K562 (cell line): ENCODE measurements around the gene TMC1. TPM values are rescaled to one million over a fixed set of nuclear protein-coding genes. Genes with fewer than 3 reads are reported as not detected.

Experiments
- ATAC-seq: fragments of 200-7000 bp; cut with Tn5 transposase; 3 replicates; pipeline ENCODE4 v1.9.1; 2020; ENCODE audit warnings: moderate library complexity
- BruUV-seq: library from RNA; stranded (reverse); fragments of 400-500 nt; replicated peaks from 2 replicates; lab custom pipeline; 2021; lab: Mats Ljungman, UMichigan
- CTCF ChIA-PET: fragments of 300-600 bp; formaldehyde crosslinking; extraction: SDS; loops from one replicate; lab custom pipeline; 2021; ENCODE audit warnings: low intra/inter-chr PET ratio; lab: Yijun Ruan, JAX
- POLR2A ChIA-PET: fragments of 300-600, 350-650 bp; sonication (Branson Sonifier 250); formaldehyde crosslinking; extraction: SDS; loops from one replicate; lab custom pipeline; 2021; ENCODE audit warnings: antibody characterized with exemption, inconsistent platforms; lab: Yijun Ruan, JAX
- DNase-seq, 4 experiments: peaks; one replicate each; pipeline versions ENCODE4 v3.0.0 to v3.0.0-alpha.2; 2011 to 2018; ENCODE audit warnings: low spot score in 3 of 4, mixed read lengths in 3 of 4; ENCODE audit errors: extremely low read depth in 1 of 4
- FAIRE-seq: peaks from 2 replicates; lab custom pipeline; 2011; peaks lifted over from hg19 to GRCh38; lab: Jason Lieb, UNC
- H2AFZ ChIP-seq: 2 replicates; pipeline ENCODE4 v1.6.0; 2011; ENCODE audit warnings: low read depth, low read length, control low read depth, inconsistent platforms
- H3K27ac ChIP-seq: fragments of 200-600 bp; 3 replicates; pipeline ENCODE4 v1.8.0; 2011; ENCODE audit warnings: low read depth, mild to moderate bottlenecking, control low read depth, inconsistent platforms, low read length, moderate library complexity, mixed read lengths; ENCODE audit errors: extremely low read depth
- H3K27me3 ChIP-seq, 2 experiments: fragments of 300-600 bp in 1 of 2; 2 replicates in 1 of 2; 3 replicates in 1 of 2; pipeline versions ENCODE4 v1.6.0 to v1.8.0; 2011; ENCODE audit warnings: inconsistent platforms in 2 of 2, low read length in 2 of 2, mild to moderate bottlenecking in 1 of 2, mixed read lengths in 1 of 2, moderate library complexity in 1 of 2; ENCODE audit not compliant: control insufficient read depth in 2 of 2, insufficient read depth in 2 of 2
- H3K36me3 ChIP-seq: fragments of 300-600 bp; 3 replicates; pipeline ENCODE4 v1.8.0; 2011; ENCODE audit warnings: mild to moderate bottlenecking, low read length, inconsistent platforms; ENCODE audit not compliant: control insufficient read depth, insufficient read depth
- H3K4me1 ChIP-seq, 2 experiments: fragments of 200-600 bp in 1 of 2; replicated peaks in 1 of 2; 2 replicates in 1 of 2; 3 replicates in 1 of 2; pipeline versions ENCODE4 v1.5.1 to v1.8.0; 2011; ENCODE audit warnings: inconsistent platforms in 2 of 2, low read length in 2 of 2, mild to moderate bottlenecking in 1 of 2, mixed read lengths in 1 of 2, moderate library complexity in 1 of 2; ENCODE audit not compliant: control insufficient read depth in 2 of 2, insufficient read depth in 2 of 2
- H3K4me2 ChIP-seq: 2 replicates; pipeline ENCODE4 v1.6.1; 2011; ENCODE audit warnings: low read length, control low read depth, inconsistent platforms, mixed read lengths; ENCODE audit not compliant: insufficient read depth
- H3K4me3 ChIP-seq: fragments of 200-600 bp; sonication (generic), shearing (Covaris generic); 2 replicates; pipeline ENCODE4 v1.5.1; 2016; ENCODE audit warnings: control low read depth, inconsistent platforms
- H3K79me2 ChIP-seq: fragments of 200-600 bp; 3 replicates; pipeline ENCODE4 v1.8.0; 2011; ENCODE audit warnings: low read length, inconsistent platforms; ENCODE audit not compliant: control insufficient read depth, insufficient read depth
- H3K9ac ChIP-seq, 2 experiments: 2 replicates each; pipeline versions ENCODE4 v1.6.0 to v1.6.1; 2011; ENCODE audit warnings: low read depth in 2 of 2, low read length in 2 of 2, control low read depth in 1 of 2, inconsistent platforms in 1 of 2, mild to moderate bottlenecking in 1 of 2, mixed read lengths in 1 of 2; ENCODE audit not compliant: insufficient read depth in 1 of 2
- H3K9me1 ChIP-seq: one replicate; pipeline ENCODE4 v1.6.0; 2011; ENCODE audit warnings: inconsistent platforms, mild to moderate bottlenecking, low read length, moderate library complexity; ENCODE audit not compliant: control insufficient read depth, insufficient read depth
- H3K9me3 ChIP-seq: replicated peaks from 2 replicates; pipeline ENCODE4 v1.5.1; 2011; ENCODE audit warnings: low read depth, low read length, inconsistent platforms; ENCODE audit not compliant: control insufficient read depth, insufficient read depth
- H4K20me1 ChIP-seq: replicated peaks from 2 replicates; pipeline ENCODE4 v1.6.1; 2011; ENCODE audit warnings: low read length, inconsistent platforms, mixed read lengths; ENCODE audit not compliant: control insufficient read depth, insufficient read depth
- IRF9 ChIP-seq: fragments of 450-650 bp; IDR thresholded peaks from 2 replicates; pipeline ENCODE4 v1.6.1; 2016; ENCODE audit warnings: missing biosample characterization, missing genetic modification characterization
- KAT2B ChIP-seq: IDR thresholded peaks from one replicate; pipeline ENCODE4 v1.6.1; 2012; ENCODE audit warnings: low read depth, mild to moderate bottlenecking, control low read depth, inconsistent platforms, low read length, moderate library complexity
- NEUROD1 ChIP-seq: fragments of 150-350 bp; IDR thresholded peaks from 2 replicates; pipeline ENCODE4 v1.6.1; 2014; ENCODE audit warnings: borderline replicate concordance, low read length, low read depth; ENCODE audit not compliant: partially characterized antibody
- NFE2 ChIP-seq: IDR thresholded peaks from 2 replicates; pipeline ENCODE4 v1.6.1; 2014; ENCODE audit warnings: antibody characterized with exemption, low read depth
- PYGO2 ChIP-seq: fragments of 450-650 bp; IDR thresholded peaks from 2 replicates; pipeline ENCODE4 v1.6.1; 2016; ENCODE audit warnings: mild to moderate bottlenecking, missing genetic modification characterization, moderate library complexity, missing compliant biosample characterization
- SIN3B ChIP-seq: fragments of 450-650 bp; IDR thresholded peaks from 2 replicates; pipeline ENCODE4 v1.6.1; 2017; ENCODE audit warnings: low read depth, mild to moderate bottlenecking, moderate library complexity
- SPI1 ChIP-seq: IDR thresholded peaks from 2 replicates; pipeline ENCODE4 v1.6.1; 2011; ENCODE audit warnings: low read depth, low read length, control low read depth, borderline replicate concordance
- TEAD1 ChIP-seq, 2 experiments: fragments of 450-650 bp in 1 of 2; sonication (generic) in 1 of 2; formaldehyde crosslinking; IDR thresholded peaks; 2 replicates each; pipeline versions ENCODE4 v1.4.0 to v1.8.0; 2020 to 2022; ENCODE audit warnings: mild to moderate bottlenecking in 2 of 2, missing genetic modification reagents in 1 of 2
- THRAP3 ChIP-seq: fragments of 450-650 bp; IDR thresholded peaks from 2 replicates; pipeline ENCODE4 v1.6.1; 2016; ENCODE audit warnings: mild to moderate bottlenecking, inconsistent platforms, borderline replicate concordance
- ZNF699 ChIP-seq: fragments of 250-450 bp; sonication (Bioruptor Pico); IDR thresholded peaks from 2 replicates; pipeline ENCODE4 v1.8.0; 2021; ENCODE audit warnings: mild to moderate bottlenecking, moderate library complexity; ENCODE audit not compliant: insufficient replicate concordance
- WGBS: fragments of 100-300 bp; shearing (Covaris generic); methylation state at CpG from one replicate; pipeline ENCODE4 v1.1.6; 2016; ENCODE audit warnings: low coverage, mixed read lengths; ENCODE audit not compliant: insufficient coverage; ENCODE audit errors: missing lambda C conversion rate; 5-methylcytosine and 5-hydroxymethylcytosine counted together
- in situ Hi-C: fragments of 300-500 bp; cut with MboI; formaldehyde crosslinking; loops from 4 replicates; pipeline ENCODE4 v1.15.0; 2018; ENCODE audit warnings: inconsistent platforms, mixed read lengths
- intact Hi-C: fragments of 100-400 bp; cut with micrococcal nuclease; formaldehyde crosslinking; loops from 2 replicates; pipeline ENCODE4 v1.14.2; 2022
- polyA plus RNA-seq, 8 experiments: library from polyadenylated mRNA; depleted of rRNA in 4 of 8; stranded (reverse) in 5 of 8; unstranded in 3 of 8; fragments of >200 nt; fragmentation: Nextera tagmentation in 2 of 8; fragmentation: Illumina TruSeq in 1 of 8; extraction: Ambion mirVana in 2 of 8; extraction: Trizol in 1 of 8; gene quantifications; 2 replicates each; pipeline versions ENCODE4 v1.2.1 to v1.2.3, GENCODE V29; 2011 to 2014; ENCODE audit warnings: inconsistent platforms in 1 of 8, missing spikeins in 1 of 8
- total RNA-seq, 7 experiments: library from RNA; depleted of rRNA in 6 of 7; stranded (reverse); fragments of >200 nt in 6 of 7; fragmentation: Illumina TruSeq in 2 of 7; extraction: Trizol in 2 of 7; gene quantifications; 2 replicates each; pipeline versions ENCODE4 v1.2.1 to v1.2.3, GENCODE V29; 2011 to 2021; ENCODE audit warnings: low replicate concordance in 1 of 7

Gene TMC1
- total and polyA plus RNA-seq, 9 of the 15 experiments (the other 6 are each of a cell fraction or from before 2014, with no cell fraction given), result 0.10 to 0.15 TPM; not detected in 7

- H3K4me1 ChIP-seq, result peaks cover 2 to 28% of the 10 kb centered on the region in 2 experiments; a peak in 3 of 5 replicates
- H3K9me1 ChIP-seq, result no peaks in the 10 kb centered on the region
- in situ Hi-C loops, result no loop called here
- no peak overlapping the region for H3K4me3 ChIP-seq
- no peak overlapping the region for H3K9ac ChIP-seq
- no TSS peak for BruUV-seq
- H4K20me1 ChIP-seq, result no peaks in the 10 kb centered on the region
- H3K4me2 ChIP-seq, result no peak overlapping the region
- ChIA-PET CTCF (no interaction called here), POLR2A (interaction anchor here (0.7 kb wide), 1 partner anchor 171 kb away, joined by 3 read pairs; no protein-coding TSS in a partner anchor)
- no peaks in the 10 kb centered on the region for H3K27me3 ChIP-seq
- no peaks in the 10 kb centered on the region for H3K36me3 ChIP-seq
- no peaks in the 10 kb centered on the region for H3K79me2 ChIP-seq
- FAIRE-seq (no peak), ATAC-seq (no peak), DNase-seq (no peak)
- H2AFZ ChIP-seq, result peak overlapping the region; percentile 40; the same call in 1 of the 2 replicates
- TF ChIP-seq SPI1 (peak; percentile 60; the same call in 1 of the 2 replicates), TEAD1 (CRISPR knock-in tag; IDR thresholded peaks at IDR 0.05) (no peak)
- H3K27ac ChIP-seq, result no peak overlapping the region
- no peaks in the 10 kb centered on the region for H3K9me3 ChIP-seq
- WGBS, result 22% methylated on average over 3 of the region's 3 CpGs
- intact Hi-C loops, result no loop called here
These were observed 52.9 kb downstream of the TMC1 start for GRCh38 chr9:72574156-72574810.

GRCh38 chr9:72575666-72576065 is 54.3 kb downstream of the TMC1 start:
- no peak overlapping the region for H3K4me3 ChIP-seq
- H2AFZ ChIP-seq, result peak overlapping the region; percentile 53
- H3K9me3 ChIP-seq, result no peaks in the 10 kb centered on the region
- H3K4me2 ChIP-seq, result no peak overlapping the region
- POLR2A ChIA-PET, result interaction anchor here (0.6 kb wide), 1 partner anchor 551 kb away, joined by 4 read pairs; no protein-coding TSS in a partner anchor
- H4K20me1 ChIP-seq, result no peaks in the 10 kb centered on the region
- no peak for DNase-seq
- in situ Hi-C loops (no loop called here), intact Hi-C loops (loop anchor here (5.0 kb wide), 1 partner anchor 33 kb away; no protein-coding TSS in a partner anchor)
- H3K27ac ChIP-seq, result no peak overlapping the region
- BruUV-seq, result no TSS peak
- TF ChIP-seq NEUROD1, result no peak
- no peak for TF ChIP-seq KAT2B
- no peak for TF ChIP-seq THRAP3
- no peak for TF ChIP-seq ZNF699 (CRISPR knock-in tag)
- no peak for TF ChIP-seq NFE2
- no peak for TF ChIP-seq IRF9
- TF ChIP-seq SIN3B, result no peak
- no peak for TF ChIP-seq PYGO2 (tag)
- no peaks in the 10 kb centered on the region for H3K79me2 ChIP-seq
- no peaks in the 10 kb centered on the region for H3K9me1 ChIP-seq
- FAIRE-seq, result peak; percentile 56
- H3K27me3 ChIP-seq, result no peaks in the 10 kb centered on the region
- no peak overlapping the region; a peak in 1 of 4 replicates for H3K9ac ChIP-seq
- WGBS, result 32% methylated on average over 2 of the region's 2 CpGs
- no peak for ATAC-seq
- CTCF ChIA-PET, result no interaction called here
- no peaks in the 10 kb centered on the region for H3K36me3 ChIP-seq
- peaks cover 9 to 37% of the 10 kb centered on the region in 2 experiments; a peak in 4 of 5 replicates for H3K4me1 ChIP-seq
